ENCODE results near the gene GABARAP.
A peak's percentile ranks its signal among the peaks of the same experiment; 100 is the strongest.

GABARAP gene

DNA sequence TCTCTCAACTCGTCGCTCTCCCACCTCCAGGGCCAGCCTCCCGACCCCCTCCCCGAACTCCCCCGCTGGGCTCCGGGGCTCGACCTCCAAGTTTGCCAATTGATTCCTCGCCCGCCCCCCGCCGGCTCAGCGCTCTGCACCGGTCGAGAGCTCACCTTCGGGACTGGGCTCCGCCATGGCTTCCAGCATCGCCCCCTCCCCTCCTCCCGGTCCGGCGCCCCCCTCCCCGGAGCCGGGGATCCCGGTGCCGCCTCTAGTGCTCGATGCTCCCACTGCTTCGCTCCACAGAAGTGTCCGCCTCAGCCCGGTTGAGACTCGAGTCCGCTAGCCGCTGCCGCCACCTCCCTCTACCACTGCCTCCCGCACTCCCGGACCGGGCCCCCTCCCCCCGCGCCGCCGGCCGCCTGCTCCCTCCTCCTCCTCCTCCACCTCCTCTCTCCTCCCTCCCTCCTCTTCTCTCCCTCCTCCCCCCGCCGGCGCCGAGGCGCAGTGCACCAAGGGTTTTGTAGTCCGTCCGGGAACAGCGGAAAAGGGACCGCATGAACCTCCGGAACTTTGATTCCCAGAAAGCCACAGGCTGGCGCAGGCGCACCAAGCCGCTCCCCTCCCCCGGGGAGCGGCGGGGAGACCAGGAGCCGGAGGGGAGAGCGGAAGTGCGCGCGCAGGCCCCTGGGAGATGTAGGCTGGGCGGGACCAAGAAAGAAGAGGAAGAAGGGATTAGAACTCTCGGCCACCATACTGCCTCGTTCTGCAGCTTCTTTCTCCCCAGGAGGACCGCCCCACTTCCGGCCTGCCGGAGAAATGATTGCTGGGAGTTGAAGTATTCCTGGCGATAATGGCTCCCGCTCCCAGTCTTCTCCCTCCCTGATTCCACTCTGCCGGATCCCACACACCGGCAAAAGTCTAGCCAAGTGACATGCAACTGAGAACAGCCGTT lies 2.9 kb downstream of the GABARAP start, which contains the start of gene PHF23:
TSS of gene PHF23 (minus strand) at position 367 of the 937 bp plus-strand sequence. CDS start at position 189, 178 bp downstream.
- DNase-seq (ENCODE audit: low read depth): peak; percentile 98

DNA sequence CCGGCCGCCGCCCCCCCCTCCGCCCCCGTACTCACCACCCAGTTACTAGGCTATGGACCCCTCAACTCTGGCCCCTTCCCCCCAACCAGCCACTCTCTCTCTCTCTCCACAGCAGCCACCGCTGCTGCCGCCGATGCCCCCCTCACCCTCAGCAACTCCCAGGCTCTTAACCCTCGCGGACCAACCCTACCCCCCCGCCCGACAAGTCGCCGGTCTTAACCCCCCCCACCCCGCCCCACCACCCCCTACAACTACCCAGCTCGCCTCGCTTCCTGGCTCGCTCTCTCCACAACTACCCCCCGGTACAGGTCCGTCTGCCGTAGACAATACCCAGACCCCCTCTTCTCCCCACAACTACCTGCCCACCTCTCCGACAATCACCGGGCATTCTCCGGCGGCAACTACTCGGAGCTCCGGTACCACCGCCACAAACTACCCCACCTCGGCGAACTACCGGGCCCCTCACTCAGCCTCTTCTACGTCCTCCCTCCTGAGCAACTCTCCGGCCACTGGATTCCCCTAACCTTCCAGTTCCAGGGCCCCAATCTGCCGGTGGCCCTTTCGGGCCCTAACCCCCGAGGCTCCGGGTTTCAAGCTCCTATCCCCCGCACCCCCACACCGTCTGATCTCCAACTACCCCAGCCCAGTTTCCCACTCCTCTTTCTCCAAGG lies 3.7 kb downstream of the GABARAP start:
- DNase-seq (ENCODE audit: low read depth): no peak

DNA sequence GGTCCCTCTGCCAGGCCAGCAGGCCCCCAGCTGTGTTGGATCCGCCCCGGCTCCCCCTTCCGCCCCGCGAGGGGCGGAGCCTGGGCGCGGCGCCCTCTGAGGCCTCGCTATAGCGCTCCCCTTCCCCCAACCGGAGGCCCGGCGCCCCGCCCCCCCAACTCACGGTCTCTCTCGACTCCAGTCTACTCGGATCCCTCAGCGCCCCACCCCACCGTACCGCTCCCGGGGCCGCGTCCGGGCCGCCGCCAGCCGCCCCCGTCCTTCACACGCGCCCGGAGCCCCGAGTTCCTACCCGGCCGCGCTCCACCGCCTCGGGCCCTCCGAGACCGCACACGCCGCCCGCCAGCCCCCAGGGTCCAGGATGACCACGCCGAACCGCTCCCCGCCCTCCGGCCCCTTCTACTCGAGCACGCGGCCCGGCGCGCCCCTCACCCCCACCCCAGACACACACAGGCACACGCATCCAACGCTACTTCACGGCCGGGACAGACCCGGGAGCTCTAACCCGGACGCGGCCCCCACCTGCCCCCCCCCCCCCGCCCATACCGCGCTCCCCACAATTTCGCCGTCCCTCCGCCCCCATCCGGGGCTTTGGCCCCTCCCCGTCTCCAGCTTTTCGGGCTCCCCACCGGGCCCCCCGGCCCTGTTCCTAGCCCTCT lies 4.4 kb downstream of the GABARAP start:
- DNase-seq (ENCODE audit: low read depth): no peak

DNA sequence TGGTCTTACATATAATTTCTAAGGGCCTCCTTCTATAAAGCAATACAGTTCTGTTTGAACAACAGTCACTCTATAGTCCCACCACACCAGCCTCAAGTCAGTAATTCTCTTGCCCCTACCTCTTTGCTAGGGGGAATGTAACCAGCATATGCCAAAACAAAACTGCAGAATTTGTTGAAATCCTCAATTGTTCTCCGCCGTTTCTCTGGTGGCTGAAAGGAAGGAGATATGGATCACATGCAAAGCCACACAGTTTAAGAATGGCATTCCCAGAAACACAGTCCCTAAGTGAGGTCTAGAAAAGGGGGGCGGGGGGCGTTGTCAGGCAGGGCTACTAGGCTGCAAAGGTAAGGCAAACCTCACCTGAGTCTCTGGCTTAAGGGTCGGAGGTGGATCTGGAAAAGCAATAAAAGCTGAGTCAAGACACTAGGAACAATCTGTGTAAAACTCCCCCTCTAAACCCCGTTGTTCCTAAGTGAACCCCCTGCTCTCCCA lies 4.9 kb downstream of the GABARAP start:
- no peak for DNase-seq (ENCODE audit: low read depth)

DNA sequence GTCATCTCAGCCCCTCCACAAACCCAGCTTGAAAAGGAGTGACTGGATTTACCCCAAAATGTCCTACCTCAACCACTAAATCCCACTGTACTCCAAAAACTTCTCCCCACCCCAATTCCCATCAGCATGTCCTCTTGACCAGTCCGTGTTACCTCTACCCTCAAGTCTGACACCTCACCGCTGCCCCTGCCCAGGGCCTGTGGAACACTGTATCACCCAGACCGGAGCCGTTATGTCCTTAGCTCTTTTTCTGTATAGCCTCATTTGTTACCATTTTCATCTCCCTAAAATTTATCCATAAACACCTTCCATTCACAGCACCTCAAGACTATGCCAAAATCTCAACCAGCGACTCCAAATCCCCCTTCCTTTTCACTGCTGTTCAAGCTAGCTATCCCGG lies 5.4 kb downstream of the GABARAP start:
- DNase-seq (ENCODE audit: low read depth): no peak

DNA sequence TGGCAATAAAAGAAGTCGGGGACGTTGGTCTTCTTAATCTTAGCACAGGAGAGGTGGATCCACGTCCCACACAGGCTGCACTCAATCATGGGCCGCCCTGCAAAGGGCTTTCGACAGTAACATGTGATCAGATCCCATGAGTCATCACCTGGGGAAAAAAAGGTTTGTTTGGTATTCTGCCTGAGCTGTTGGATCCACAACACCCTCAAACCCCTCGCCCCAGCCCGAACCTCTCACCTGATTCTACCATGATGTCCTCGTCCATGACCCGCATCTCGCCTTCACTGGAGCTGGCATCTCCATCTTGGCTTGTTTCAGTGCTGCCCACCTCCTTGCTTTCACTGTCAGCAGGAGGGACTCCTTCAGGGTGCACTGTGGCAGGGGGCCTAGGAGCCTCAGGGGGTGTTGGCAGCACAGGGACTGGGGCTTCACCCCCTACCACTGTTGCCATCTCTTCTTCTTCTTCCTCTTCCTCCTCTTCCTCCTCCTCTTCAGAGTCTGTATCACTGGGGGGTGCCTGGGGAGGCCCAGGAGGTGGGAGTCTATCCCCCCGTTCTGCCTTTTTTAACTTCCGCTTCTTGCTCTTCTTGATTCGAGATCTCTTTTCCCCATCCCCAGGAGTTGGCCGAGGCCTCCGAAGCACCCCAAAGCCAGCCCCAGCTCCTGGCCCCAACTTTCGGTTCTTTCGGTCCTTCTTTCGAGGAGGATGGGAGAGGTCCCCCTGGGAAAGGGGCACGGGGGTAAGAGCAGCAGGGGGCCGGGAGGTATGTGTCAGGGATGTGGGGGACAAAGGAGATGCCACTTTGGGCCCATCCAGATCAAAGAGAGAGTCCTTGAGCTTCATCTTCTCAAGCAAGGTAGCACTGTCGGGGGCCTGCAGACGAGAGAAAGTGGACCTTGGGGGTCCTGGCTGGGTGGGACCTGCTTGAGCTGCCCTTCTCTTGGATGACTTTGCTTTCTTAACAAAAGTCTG lies 6.3 kb downstream of the GABARAP start:
- DNase-seq (ENCODE audit: low read depth): no peak

DNA sequence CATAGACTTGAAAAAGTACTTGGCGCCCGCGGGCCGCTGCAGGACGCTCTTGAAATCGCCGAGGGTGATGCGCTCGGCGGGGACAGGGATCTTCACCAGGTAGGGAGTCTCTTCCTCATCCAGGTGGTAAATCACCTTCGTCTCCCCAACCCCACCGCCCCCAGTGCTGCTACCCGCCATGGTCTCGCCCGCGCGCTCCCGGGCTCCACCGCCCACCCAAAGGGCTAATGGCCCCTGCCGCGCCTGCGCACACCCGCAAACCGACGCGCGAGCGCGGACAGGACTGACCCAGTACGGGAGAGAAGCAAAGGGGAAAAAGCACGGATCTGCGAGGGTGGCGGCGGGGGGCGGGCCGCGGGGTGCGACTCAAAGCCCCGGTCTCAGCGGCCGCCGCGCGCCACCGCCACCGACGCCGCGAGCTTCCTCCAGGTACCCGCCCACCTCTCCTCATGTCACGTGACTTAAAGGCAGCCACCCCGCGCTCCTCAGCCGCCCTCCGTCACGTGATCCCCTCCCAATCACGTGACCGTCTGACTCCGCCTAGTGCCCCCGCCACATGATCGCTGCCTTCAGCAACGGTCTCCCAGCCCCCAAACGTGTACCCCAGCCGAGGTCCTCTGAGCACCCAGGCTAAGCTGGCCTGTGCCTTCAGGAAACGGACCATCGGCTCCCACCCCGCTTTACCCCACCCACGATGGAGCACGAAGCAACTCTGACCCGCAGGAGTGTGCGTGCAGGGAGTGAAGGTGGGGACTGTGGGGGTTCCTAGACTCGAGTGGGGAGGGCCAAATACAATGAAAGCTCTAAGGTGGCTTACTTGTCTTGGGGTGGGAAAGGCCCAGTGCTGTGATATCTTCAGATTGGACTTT lies 7.9 kb downstream of the GABARAP start, which contains the start of gene DVL2:
TSS of gene DVL2 (minus strand) at position 435 of the 869 bp plus-strand sequence. CDS start at position 180, 255 bp downstream.
- no peak for DNase-seq (ENCODE audit: low read depth)

DNA sequence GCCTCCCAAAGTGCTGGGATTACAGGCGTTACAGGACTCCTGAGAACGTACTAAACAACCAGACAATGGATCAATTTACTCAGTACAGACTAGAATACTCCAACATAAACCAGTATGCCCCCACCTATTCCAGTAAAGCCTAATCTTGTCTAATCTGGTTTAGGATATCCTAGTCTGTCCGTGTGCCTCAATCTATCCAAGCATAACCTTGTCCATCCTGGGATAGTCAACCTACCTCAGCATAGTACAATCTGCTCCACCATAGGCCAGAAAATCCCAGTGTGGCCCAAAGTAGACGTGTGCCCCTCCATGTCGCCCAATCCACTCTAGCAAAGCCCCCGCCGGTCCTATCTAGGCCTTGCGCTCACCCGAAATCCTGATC lies 8.6 kb downstream of the GABARAP start:
- no peak for DNase-seq (ENCODE audit: low read depth)

DNA sequence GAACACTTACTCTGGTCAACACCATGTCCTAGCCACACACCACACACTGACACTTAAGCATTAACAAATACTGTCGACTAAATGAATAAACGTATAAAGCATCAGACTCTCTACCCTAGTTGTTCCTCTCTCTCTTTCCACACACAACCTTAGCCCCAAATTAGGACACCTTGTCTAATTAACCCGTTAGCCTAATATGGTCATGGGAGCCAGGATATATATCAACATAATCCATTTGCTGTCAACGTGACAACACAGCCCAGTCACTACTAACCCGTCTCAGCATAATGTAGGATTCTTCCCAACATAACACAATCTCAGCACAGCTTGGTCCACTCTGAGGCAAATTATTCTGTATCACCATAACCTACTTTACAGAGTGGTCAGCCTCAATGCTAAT lies 10.1 kb downstream of the GABARAP start:
- DNase-seq (ENCODE audit: low read depth): no peak

DNA sequence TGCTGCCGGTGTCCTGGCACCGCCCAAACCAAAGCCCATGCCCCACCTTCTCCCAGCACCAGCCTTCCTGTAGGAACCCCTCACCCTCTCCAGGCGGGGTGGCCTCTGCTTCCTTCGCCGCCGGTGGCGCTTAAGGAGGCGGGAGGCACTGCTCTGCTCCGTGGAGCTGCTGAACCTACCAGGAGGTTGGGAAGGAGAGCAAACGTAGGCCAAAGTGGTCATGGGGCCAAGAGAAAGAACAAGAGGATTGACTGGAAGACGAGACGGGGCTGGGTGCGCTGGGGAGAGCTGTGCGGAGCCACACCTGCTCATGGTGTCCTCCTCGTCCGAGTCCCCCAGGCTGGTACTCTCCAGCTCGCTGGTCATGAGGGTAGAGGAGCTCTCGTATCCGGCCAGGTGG lies 12.7 kb downstream of the GABARAP start:
- no peak for DNase-seq (ENCODE audit: low read depth)

DNA sequence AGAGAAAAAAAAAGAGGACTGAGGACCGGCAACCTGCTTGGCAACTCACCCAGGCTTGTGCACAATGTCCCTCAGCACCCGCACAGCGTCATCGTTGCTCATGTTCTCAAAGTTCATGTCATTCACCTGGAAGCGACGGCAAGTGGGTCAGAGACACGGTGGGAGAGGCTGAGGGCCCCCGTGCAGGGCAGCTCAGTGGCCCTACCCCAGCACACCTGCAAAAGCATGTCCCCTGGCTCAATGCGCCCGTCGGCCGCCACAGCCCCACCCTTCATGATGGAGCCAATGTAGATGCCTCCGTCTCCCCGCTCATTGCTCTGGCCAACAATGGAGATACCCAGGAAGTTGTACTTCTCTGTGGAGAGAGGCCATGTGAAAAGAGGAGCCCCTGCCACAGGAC lies 13.3 kb downstream of the GABARAP start:
- no peak for DNase-seq (ENCODE audit: low read depth)

DNA sequence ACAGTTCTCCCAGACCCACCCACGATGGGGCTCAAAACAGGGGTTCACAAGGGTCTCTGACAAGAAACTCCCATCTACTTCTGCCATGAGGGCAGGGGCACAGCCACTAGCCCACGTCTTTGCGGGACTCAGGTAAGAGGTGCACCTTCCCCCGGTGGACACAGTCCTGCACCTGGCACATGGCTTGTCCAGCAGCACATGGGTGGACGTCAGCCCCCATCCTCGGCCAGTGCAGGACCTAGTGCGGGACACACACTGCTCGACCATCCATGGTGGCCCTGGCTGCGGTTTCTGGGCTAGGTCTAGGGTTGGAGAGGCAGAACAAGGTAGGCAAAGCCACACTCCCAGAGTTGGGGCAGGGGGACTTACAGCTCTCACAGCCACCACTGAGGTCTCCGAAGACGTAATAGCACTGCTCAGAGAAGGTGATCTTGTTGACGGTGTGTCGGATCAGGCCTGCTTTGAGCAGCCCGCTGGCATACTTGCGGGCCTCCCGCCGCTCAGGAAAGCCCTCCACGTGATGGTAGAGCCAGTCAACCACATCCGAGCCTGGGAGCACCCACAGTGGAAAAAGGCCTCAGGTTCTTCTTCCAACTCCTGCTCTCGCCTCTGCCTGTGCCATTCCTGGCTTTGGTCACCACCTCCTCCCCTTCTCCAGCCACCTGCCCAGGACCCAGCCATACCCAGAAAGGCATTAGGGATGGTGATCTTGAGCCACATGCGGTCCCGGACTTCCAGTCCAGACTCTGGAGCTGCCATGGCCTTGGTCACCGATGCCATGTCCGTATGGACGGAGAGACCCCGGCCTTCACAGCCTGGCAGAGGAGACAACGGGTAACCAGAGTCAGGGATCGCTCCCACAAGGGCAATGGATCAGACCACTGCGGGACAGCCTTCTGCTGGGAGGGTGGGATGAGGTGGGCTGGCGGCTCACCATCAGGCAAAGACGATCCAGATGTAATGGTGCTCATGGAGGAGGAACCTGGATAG lies 15.2 kb downstream of the GABARAP start:
- no peak for DNase-seq (ENCODE audit: low read depth)

DNA sequence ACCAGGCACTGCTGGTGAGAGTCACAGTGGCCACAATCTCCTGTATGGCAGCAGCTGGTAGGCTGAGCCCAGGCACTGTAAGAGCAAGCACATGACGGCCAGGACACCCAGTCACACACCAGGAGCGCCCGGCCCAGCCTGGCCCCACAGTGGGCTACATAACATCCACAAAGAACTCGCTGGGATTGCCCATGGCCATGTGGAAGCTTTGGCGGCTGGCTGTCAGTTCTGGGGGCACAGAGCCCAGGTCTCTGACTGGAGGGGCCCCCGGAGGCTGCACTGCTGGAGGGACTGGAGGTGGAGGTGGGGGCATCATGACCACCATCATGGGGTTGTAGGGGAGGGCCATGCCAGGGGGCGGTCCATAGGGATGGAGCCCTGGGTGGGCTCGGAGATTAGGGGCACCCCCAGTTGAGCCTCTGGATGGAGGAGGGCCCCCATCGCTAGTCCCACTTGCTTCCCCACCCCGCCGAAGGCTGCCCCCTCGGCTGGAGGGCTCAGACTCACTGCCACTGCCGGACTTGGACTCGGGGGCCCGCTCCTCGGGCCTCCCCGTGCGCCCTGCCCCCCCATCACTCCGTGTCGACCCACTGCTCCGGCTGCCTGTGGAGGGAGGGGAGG lies 16.4 kb downstream of the GABARAP start:
- DNase-seq (ENCODE audit: low read depth): no peak

DNA sequence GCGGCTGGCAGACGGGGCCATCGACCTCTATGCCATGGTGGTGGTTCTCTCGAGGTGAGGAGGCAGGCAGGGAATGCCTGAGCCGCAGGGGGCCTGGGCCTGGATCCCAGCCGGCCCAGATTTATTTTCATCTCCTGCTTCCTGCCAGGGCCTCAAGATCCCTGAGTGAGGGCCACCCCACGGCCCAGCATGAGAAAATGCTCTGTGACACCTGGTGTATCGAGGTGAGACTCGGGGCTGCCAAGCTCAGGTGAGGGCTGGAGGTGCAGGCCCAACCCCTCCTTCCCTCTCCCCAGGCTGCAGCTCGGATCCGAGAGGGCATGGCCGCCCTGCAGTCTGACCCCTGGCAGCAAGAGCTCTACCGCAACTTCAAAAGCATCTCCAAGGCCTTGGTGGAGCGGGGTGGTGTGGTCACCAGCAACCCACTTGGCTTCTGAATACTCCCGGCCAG lies 17.6 kb downstream of the GABARAP start:
- no peak for DNase-seq (ENCODE audit: low read depth)

DNA sequence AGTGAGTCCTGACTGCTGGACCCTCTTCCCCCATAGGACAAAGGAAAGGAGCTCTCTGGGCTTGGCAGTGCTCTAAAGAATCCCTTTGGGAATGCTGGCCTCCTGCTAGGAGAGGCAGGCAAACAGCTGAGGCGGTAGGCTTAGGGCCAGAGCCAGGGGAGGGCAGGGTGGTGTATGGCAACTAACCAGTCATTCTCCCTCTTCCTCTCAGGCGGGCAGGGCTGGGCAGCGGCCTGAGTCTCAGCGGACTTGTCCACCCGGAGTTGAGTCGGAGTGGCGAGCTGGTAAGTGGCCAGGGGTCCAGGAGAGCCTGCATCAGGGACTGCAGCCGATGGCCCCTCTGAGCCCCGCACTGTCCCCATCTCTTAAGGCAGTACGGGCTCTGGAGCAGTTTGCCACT lies 18.1 kb downstream of the GABARAP start:
- no peak for DNase-seq (ENCODE audit: low read depth)

DNA sequence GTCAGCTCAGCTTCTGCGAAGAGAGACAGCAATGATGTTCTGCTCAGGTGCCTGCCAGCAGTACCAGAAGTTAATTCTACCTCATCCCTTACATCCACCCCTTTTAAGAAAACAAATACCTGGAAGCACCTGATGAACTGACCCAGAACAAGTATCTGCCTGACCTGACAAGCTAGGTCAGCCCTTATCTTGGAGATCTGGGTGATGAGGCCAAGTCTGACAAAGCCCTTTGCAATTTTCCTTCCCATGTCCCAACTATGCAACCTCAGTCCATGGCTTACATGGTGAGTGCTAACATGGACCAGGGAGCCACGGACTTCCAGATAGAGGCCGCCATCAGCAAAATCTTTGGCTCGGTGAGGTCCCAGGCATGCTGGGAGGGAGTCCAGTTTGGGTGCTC lies 18.9 kb downstream of the GABARAP start:
- DNase-seq (ENCODE audit: low read depth): no peak

DNA sequence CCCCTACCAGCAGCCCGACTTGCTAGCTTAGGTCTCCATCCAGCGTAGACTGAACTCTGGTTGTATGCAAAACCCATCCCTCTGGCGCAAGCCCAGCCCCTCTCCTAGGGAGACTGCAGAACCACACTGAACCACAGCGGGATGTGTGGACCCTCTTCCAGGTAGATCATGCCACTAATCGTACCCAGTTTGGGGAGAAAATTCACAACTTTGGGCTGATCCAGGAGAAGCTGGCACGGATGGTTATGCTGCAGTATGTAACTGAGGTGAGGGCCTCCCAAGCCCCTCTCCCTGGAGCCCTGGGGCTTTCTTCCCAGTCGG lies 19.3 kb downstream of the GABARAP start:
- DNase-seq (ENCODE audit: low read depth): no peak

DNA sequence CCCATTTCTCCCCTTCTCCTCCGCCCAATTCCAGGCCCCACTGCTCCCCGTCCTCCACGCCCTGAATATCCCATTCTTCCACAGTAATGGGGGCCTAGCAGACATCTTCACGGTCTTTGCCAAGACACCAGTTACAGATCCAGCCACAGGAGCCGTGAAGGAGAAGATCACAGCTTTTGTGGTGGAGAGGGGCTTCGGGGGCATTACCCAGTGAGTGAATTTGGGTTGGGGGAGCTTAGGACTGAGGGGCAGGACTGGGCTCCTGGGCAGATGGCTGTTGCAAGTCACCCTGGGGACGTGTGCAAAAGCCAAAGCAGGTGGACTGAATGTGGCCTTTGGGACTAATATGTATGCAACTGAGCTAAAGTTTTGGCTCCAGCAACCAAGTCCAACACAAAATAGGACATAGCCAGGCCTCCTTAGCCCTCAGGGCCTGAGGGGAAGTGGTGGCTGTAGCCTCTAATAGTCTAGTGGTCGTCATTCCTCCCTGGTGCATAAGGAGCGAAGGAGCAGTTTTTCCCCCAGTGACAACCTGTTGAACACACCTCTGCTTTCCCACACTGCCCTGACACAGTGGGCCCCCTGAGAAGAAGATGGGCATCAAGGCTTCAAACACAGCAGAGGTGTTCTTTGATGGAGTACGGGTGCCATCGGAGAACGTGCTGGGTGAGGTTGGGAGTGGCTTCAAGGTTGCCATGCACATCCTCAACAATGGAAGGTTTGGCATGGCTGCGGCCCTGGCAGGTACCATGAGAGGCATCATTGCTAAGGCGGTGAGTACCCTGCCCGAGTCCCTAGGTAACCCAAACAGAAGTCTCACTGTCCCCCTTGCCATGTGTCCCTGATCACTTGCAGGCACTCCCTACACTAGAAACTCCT lies 19.9 kb downstream of the GABARAP start:
- DNase-seq (ENCODE audit: low read depth): no peak

Measured in HS-5 (cell line).